T-helper 2 cell (primary cell): ENCODE data around the gene ZDHHC1.
A peak's percentile ranks its signal among the peaks of the same experiment; 100 is the strongest.

Experiments
- DNase-seq, 5 experiments: peaks; one replicate each; pipeline versions ENCODE4 v3.0.0 to v3.0.0-alpha.2; 2012 to 2022

The ZDHHC1 gene

GRCh38 chr16:67447508-67448076, 31.3 kb upstream of the ZDHHC1 start:
- DNase-seq, result peak in 3 of 5 experiments; percentile 17 to 77 (median 64)

GRCh38 chr16:67446968-67447507, 30.8 kb upstream of the ZDHHC1 start:
- no peak for DNase-seq

- DNase-seq, result no peak
Observed at GRCh38 chr16:67445913-67446907, 29.9 kb upstream of the ZDHHC1 start.

- no peak for DNase-seq
Observed at GRCh38 chr16:67445441-67445912, 29.2 kb upstream of the ZDHHC1 start.

GRCh38 chr16:67445126-67445426, 28.8 kb upstream of the ZDHHC1 start:
- DNase-seq, result no peak

- no peak for DNase-seq
Observed at GRCh38 chr16:67444259-67445125, 28.2 kb upstream of the ZDHHC1 start.

- DNase-seq, result no peak
Observed at GRCh38 chr16:67443265-67443664, 27.0 kb upstream of the ZDHHC1 start.

- DNase-seq, result no peak
Observed at GRCh38 chr16:67442581-67443255, 26.4 kb upstream of the ZDHHC1 start.

GRCh38 chr16:67441907-67442306, 25.6 kb upstream of the ZDHHC1 start:
- DNase-seq, result no peak

GRCh38 chr16:67441271-67441753, 25.0 kb upstream of the ZDHHC1 start:
- DNase-seq, result no peak

GRCh38 chr16:67438824-67439393, 22.6 kb upstream of the ZDHHC1 start:
- DNase-seq, result no peak

- peak in 1 of 5 experiments; percentile 21 for DNase-seq
Observed at GRCh38 chr16:67438098-67438791, 22.0 kb upstream of the ZDHHC1 start.

GRCh38 chr16:67437513-67437912, 21.2 kb upstream of the ZDHHC1 start:
- DNase-seq, result peak in 1 of 5 experiments; percentile 24

- no peak for DNase-seq
Observed at GRCh38 chr16:67436640-67437193, 20.4 kb upstream of the ZDHHC1 start.

GRCh38 chr16:67435758-67436164, 19.5 kb upstream of the ZDHHC1 start:
- no peak for DNase-seq

- DNase-seq, result no peak
Observed at GRCh38 chr16:67433131-67433719, 16.9 kb upstream of the ZDHHC1 start.

GRCh38 chr16:67432506-67432890, 16.2 kb upstream of the ZDHHC1 start:
- no peak for DNase-seq

GRCh38 chr16:67431775-67432505, 15.7 kb upstream of the ZDHHC1 start:
- DNase-seq, result no peak

- DNase-seq, result peak in 2 of 5 experiments; percentile 13 to 25
Observed at GRCh38 chr16:67430977-67431774, 14.9 kb upstream of the ZDHHC1 start, which contains the start of gene HSD11B2. Gene HSD11B2, plus strand, starts transcription at chr16:67431121. Its CDS starts 128 bp downstream, at chr16:67431249.
